Endodermal cell (in vitro differentiated cells): ENCODE data around the gene PCDHGA1. TPM values are rescaled to one million over a fixed set of nuclear protein-coding genes. Genes with fewer than 3 reads are reported as not detected.
A peak's percentile ranks its signal among the peaks of the same experiment; 100 is the strongest.

Experiments used
- DNase-seq: peaks from one replicate; pipeline ENCODE4 v3.0.0-alpha.2; 2017
- H3K27ac ChIP-seq: 2 replicates; pipeline ENCODE4 v1.5.1; 2013; ENCODE audit warnings: mild to moderate bottlenecking, low read depth, low read length, moderate library complexity
- H3K27me3 ChIP-seq: 2 replicates; pipeline ENCODE4 v1.6.1; 2013; ENCODE audit warnings: mild to moderate bottlenecking, low read length, moderate library complexity; ENCODE audit not compliant: insufficient read depth, control insufficient read depth, poor library complexity, severe bottlenecking
- H3K36me3 ChIP-seq: 2 replicates; pipeline ENCODE4 v1.7.0; 2013; ENCODE audit warnings: mild to moderate bottlenecking, low read length, moderate library complexity; ENCODE audit not compliant: control insufficient read depth, insufficient read depth
- H3K4me1 ChIP-seq: one replicate; pipeline ENCODE4 v1.7.0; 2013; ENCODE audit warnings: low read length; ENCODE audit not compliant: control insufficient read depth, insufficient read depth
- H3K4me3 ChIP-seq: 2 replicates; pipeline ENCODE4 v1.5.1; 2013; ENCODE audit warnings: mild to moderate bottlenecking, low read length, moderate library complexity
- H3K9ac ChIP-seq: 2 replicates; pipeline ENCODE4 v1.6.1; 2013; ENCODE audit warnings: mild to moderate bottlenecking, low read length, moderate library complexity; ENCODE audit not compliant: poor library complexity, severe bottlenecking; ENCODE audit errors: extremely low read depth
- H3K9me3 ChIP-seq: 2 replicates; pipeline ENCODE4 v1.6.1; 2013; ENCODE audit warnings: mild to moderate bottlenecking, low read length, moderate library complexity; ENCODE audit not compliant: control insufficient read depth
- H3K27ac Mint-ChIP-seq: 2 replicates; pipeline ENCODE4 v1.8.0; 2020; ENCODE audit warnings: mixed read lengths
- H3K27me3 Mint-ChIP-seq: 2 replicates; pipeline ENCODE4 v1.8.0; 2021; ENCODE audit warnings: mild to moderate bottlenecking, mixed read lengths; ENCODE audit not compliant: insufficient read depth
- H3K36me3 Mint-ChIP-seq: 2 replicates; pipeline ENCODE4 v1.8.0; 2020; ENCODE audit warnings: low read depth, mixed read lengths
- H3K4me1 Mint-ChIP-seq: 2 replicates; pipeline ENCODE4 v1.8.0; 2020; ENCODE audit warnings: mixed read lengths
- H3K4me3 Mint-ChIP-seq: 2 replicates; pipeline ENCODE4 v1.8.0; 2020; ENCODE audit warnings: mild to moderate bottlenecking, moderate library complexity, mixed read lengths
- H3K9me3 Mint-ChIP-seq: 2 replicates; pipeline ENCODE4 v1.8.0; 2020; ENCODE audit warnings: mild to moderate bottlenecking, mixed read lengths
- WGBS, 2 experiments: methylation state at CpG; one replicate each; pipeline versions ENCODE4 v1.1.5 to v1.1.7; 2013; ENCODE audit warnings: missing lambda C conversion rate in 2 of 2, mixed read lengths in 1 of 2; ENCODE audit not compliant: insufficient coverage in 1 of 2, insufficient read length in 1 of 2; 5-methylcytosine and 5-hydroxymethylcytosine counted together
- total RNA-seq, 2 donors: library from RNA; stranded (reverse); fragmentation: NEBNext Ultra II Directional in 1 of 2; extraction: Animal tissue kit (Norgen Biotek cat#: 25700) in 1 of 2; gene quantifications; 2 replicates in 1 of 2; 3 replicates in 1 of 2; pipeline ENCODE4 v1.2.1, GENCODE V29; 2021
- TF ChIP-seq, protein P1 (sequence below): fragments of 200-600 bp; sonication (generic); conservative IDR thresholded peaks from 2 replicates; pipeline ENCODE4 v1.5.0; 2021; ENCODE audit warnings: antibody characterized with exemption, mild to moderate bottlenecking

PCDHGA1 gene
- total RNA-seq, 2 donors from 2014 or later, result 0.38 to 2.2 TPM

DNA sequence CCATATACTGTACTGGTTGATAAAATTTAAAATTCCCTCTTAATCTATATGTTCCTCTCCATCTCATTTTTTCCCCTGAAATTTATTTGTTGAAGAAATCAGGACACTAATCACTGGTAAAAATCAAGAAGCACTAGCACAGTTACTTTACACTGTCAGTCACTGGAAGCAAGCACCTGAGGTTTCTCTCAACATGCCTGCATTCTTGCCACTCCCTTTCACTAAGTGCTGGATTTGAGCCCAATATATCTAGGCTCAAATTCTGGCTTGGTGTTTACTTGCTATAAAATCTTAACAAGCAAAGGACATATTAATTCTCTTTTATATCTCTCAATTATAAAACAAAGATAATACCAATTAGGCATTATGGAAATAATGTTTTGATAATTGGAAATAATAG is 229.8 kb downstream of the PCDHGA1 start:
- peak overlapping the region; percentile 44 for H3K4me3 Mint-ChIP-seq
- H3K27ac ChIP-seq, result peak overlapping the region; percentile 99
- peak overlapping the region; percentile 99 for H3K27ac Mint-ChIP-seq
- H3K36me3 ChIP-seq, result peaks cover 79% of the 10 kb centered on the region
- peaks cover 29% of the 10 kb centered on the region for H3K4me1 Mint-ChIP-seq
- peak overlapping the region; percentile 62 for H3K4me3 ChIP-seq
- H3K27me3 Mint-ChIP-seq, result no peaks in the 10 kb centered on the region
- H3K9me3 ChIP-seq, result peaks cover 14% of the 10 kb centered on the region
- no peak for DNase-seq
- H3K27me3 ChIP-seq, result no peaks in the 10 kb centered on the region
- peaks cover 1% of the 10 kb centered on the region for H3K9me3 Mint-ChIP-seq
- H3K36me3 Mint-ChIP-seq, result peaks cover 53% of the 10 kb centered on the region
- no peaks in the 10 kb centered on the region for H3K4me1 ChIP-seq
- TF ChIP-seq, protein P1, sequence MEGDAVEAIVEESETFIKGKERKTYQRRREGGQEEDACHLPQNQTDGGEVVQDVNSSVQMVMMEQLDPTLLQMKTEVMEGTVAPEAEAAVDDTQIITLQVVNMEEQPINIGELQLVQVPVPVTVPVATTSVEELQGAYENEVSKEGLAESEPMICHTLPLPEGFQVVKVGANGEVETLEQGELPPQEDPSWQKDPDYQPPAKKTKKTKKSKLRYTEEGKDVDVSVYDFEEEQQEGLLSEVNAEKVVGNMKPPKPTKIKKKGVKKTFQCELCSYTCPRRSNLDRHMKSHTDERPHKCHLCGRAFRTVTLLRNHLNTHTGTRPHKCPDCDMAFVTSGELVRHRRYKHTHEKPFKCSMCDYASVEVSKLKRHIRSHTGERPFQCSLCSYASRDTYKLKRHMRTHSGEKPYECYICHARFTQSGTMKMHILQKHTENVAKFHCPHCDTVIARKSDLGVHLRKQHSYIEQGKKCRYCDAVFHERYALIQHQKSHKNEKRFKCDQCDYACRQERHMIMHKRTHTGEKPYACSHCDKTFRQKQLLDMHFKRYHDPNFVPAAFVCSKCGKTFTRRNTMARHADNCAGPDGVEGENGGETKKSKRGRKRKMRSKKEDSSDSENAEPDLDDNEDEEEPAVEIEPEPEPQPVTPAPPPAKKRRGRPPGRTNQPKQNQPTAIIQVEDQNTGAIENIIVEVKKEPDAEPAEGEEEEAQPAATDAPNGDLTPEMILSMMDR, result no peak
- H3K9ac ChIP-seq, result peak overlapping the region; percentile 69

DNA sequence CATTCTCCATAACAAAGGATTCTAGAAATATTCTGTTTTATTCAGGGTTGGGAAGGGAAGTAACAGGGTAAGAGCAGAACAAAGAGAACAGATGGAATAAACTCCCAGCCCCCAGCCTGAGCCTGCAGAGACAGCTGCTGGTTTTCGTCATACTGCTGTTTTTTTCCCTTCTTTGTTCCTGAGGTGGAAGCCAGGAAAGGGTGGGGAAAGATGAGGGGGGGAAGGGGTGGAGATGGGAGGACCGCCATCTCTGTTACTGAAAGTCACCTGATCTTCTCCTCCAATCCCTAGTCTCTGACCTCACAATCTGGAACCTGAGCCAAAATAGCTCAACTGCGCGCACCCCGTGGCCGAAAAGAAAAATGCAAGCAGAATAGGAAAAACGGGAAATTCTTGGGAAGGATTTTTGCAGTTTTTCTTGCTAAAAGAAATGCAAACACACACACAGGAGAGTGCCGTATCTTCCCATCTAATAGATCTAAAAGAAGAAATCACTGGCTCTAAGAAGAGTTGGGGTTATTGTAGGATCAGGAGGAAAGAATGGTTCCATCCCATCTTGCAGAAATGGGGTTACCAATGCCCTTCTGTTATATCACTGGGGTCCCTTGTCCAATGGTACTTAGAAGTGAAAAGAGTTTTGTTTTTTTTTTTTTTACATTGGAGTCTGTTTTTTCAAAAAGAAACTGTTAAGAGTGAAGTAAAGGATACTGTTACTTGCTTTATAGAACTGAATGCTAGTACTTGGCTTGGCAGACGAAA is 230.6 kb downstream of the PCDHGA1 start:
- Histone ChIP-seq H3K9me3 (peaks cover 14% of the 10 kb centered on the region), H3K9ac (peak overlapping the region; percentile 69), H3K27ac (peak overlapping the region; percentile 99), H3K27me3 (no peaks in the 10 kb centered on the region), H3K4me1 (no peaks in the 10 kb centered on the region), H3K4me3 (peak overlapping the region; percentile 62), H3K36me3 (peaks cover 81% of the 10 kb centered on the region)
- Mint-ChIP-seq H3K27ac (peak overlapping the region; percentile 99), H3K4me1 (peaks cover 34% of the 10 kb centered on the region), H3K4me3 (peak overlapping the region; percentile 44), H3K36me3 (peaks cover 57% of the 10 kb centered on the region), H3K9me3 (peaks cover 1% of the 10 kb centered on the region), H3K27me3 (no peaks in the 10 kb centered on the region)
- TF ChIP-seq, protein P1, result peak; percentile 82
- peak; percentile 93 for DNase-seq
- WGBS, 2 experiments, result 10 to 18% methylated on average over 5 to 9 of the region's 9 CpGs

Other genes starting within 250 kb of the PCDHGA1 start
- 10 to 100 TPM; 28.4 to 32.1 TPM for gene PCDHB2, start 235.9 kb upstream of the PCDHGA1 start, total RNA-seq
- 10 to 100 TPM in 1 of 2 donors, 1 to 10 TPM in 1; 4.3 to 17.7 TPM for gene PCDHB3, start 230.0 kb upstream of the PCDHGA1 start, total RNA-seq
- 1 to 10 TPM; 1.7 to 3.3 TPM for gene PCDHB4, start 208.7 kb upstream of the PCDHGA1 start, total RNA-seq
- gene PCDHB5, start 195.3 kb upstream of the PCDHGA1 start, total RNA-seq, result 10 to 100 TPM in 1 of 2 donors, 1 to 10 TPM in 1; 2.4 to 43.5 TPM
- gene PCDHB6, start 180.5 kb upstream of the PCDHGA1 start, total RNA-seq, result 1 to 10 TPM in 1 of 2 donors, under 1 TPM in 1; 0.66 to 2.0 TPM
- under 1 TPM; 0.42 to 0.75 TPM for gene PCDHB7, start 157.9 kb upstream of the PCDHGA1 start, total RNA-seq
- gene PCDHB8, start 152.7 kb upstream of the PCDHGA1 start, total RNA-seq, result 1 to 10 TPM in 1 of 2 donors, under 1 TPM in 1; 0.71 to 3.6 TPM
- 10 to 100 TPM in 1 of 2 donors, 1 to 10 TPM in 1; 9.7 to 14.8 TPM for gene PCDHB16, start 148.1 kb upstream of the PCDHGA1 start, total RNA-seq
- 1 to 10 TPM; 3.2 to 5.1 TPM for gene PCDHB9, start 143.4 kb upstream of the PCDHGA1 start, total RNA-seq
- gene PCDHB10, start 138.2 kb upstream of the PCDHGA1 start, total RNA-seq, result 1 to 10 TPM; 2.9 to 3.5 TPM
- 1 to 10 TPM; 2.6 to 4.7 TPM for gene PCDHB11, start 130.9 kb upstream of the PCDHGA1 start, total RNA-seq
- 1 to 10 TPM; 1.6 to 5.0 TPM for gene PCDHB12, start 121.8 kb upstream of the PCDHGA1 start, total RNA-seq
- 1 to 10 TPM; 1.8 to 3.3 TPM for gene PCDHB13, start 116.6 kb upstream of the PCDHGA1 start, total RNA-seq
- 1 to 10 TPM; 2.6 to 2.8 TPM for gene PCDHB14, start 107.2 kb upstream of the PCDHGA1 start, total RNA-seq
- 1 to 10 TPM; 3.7 to 9.8 TPM for gene PCDHB15, start 85.1 kb upstream of the PCDHGA1 start, total RNA-seq
- gene SLC25A2, start 26.5 kb upstream of the PCDHGA1 start, total RNA-seq, result under 1 TPM; 0.55 to 0.68 TPM
- 10 to 100 TPM; 85.4 to 99.0 TPM for gene TAF7, start 9.7 kb upstream of the PCDHGA1 start, total RNA-seq
- gene PCDHGA2, start 8.2 kb downstream of the PCDHGA1 start, total RNA-seq, result 1 to 10 TPM in 1 of 2 donors, under 1 TPM in 1; 0.09 to 2.0 TPM
- gene PCDHGA3, start 13.3 kb downstream of the PCDHGA1 start, total RNA-seq, result 1 to 10 TPM in 1 of 2 donors, not detected in 1; 4.3 TPM
- 1 to 10 TPM; 1.4 to 6.6 TPM for gene PCDHGB1, start 19.6 kb downstream of the PCDHGA1 start, total RNA-seq
- 1 to 10 TPM in 1 of 2 donors, under 1 TPM in 1; 0.86 to 5.0 TPM for gene PCDHGA4, start 24.5 kb downstream of the PCDHGA1 start, total RNA-seq
- 1 to 10 TPM; 1.6 to 5.2 TPM for gene PCDHGB2, start 29.5 kb downstream of the PCDHGA1 start, total RNA-seq
- gene PCDHGA5, start 33.6 kb downstream of the PCDHGA1 start, total RNA-seq, result 1 to 10 TPM in 1 of 2 donors, under 1 TPM in 1; 0.51 to 3.0 TPM
- 1 to 10 TPM in 1 of 2 donors, under 1 TPM in 1; 0.40 to 4.6 TPM for gene PCDHGB3, start 39.7 kb downstream of the PCDHGA1 start, total RNA-seq
- 1 to 10 TPM in 1 of 2 donors, under 1 TPM in 1; 0.55 to 3.8 TPM for gene PCDHGA6, start 43.4 kb downstream of the PCDHGA1 start, total RNA-seq
- 1 to 10 TPM in 1 of 2 donors, under 1 TPM in 1; 0.40 to 1.9 TPM for gene PCDHGA7, start 52.2 kb downstream of the PCDHGA1 start, total RNA-seq
- 10 to 100 TPM; 10.7 to 13.9 TPM for gene PCDHGB4, start 57.2 kb downstream of the PCDHGA1 start, total RNA-seq
- gene PCDHGA8, start 62.1 kb downstream of the PCDHGA1 start, total RNA-seq, result 1 to 10 TPM; 1.1 to 3.0 TPM
- 10 to 100 TPM in 1 of 2 donors, 1 to 10 TPM in 1; 1.3 to 17.3 TPM for gene PCDHGB5, start 67.4 kb downstream of the PCDHGA1 start, total RNA-seq
- gene PCDHGA9, start 72.3 kb downstream of the PCDHGA1 start, total RNA-seq, result 1 to 10 TPM in 1 of 2 donors, under 1 TPM in 1; 0.89 to 7.3 TPM
- 10 to 100 TPM in 1 of 2 donors, 1 to 10 TPM in 1; 8.3 to 10.8 TPM for gene PCDHGB6, start 77.5 kb downstream of the PCDHGA1 start, total RNA-seq
- 10 to 100 TPM in 1 of 2 donors, 1 to 10 TPM in 1; 3.2 to 20.7 TPM for gene PCDHGA10, start 82.5 kb downstream of the PCDHGA1 start, total RNA-seq
- 10 to 100 TPM; 15.3 to 19.3 TPM for gene PCDHGB7, start 87.2 kb downstream of the PCDHGA1 start, total RNA-seq
- gene PCDHGA11, start 90.5 kb downstream of the PCDHGA1 start, total RNA-seq, result 10 to 100 TPM in 1 of 2 donors, 1 to 10 TPM in 1; 8.5 to 10.6 TPM
- 1 to 10 TPM; 1.4 to 4.1 TPM for gene PCDHGA12, start 100.0 kb downstream of the PCDHGA1 start, total RNA-seq
- 10 to 100 TPM; 13.9 to 27.6 TPM for gene PCDHGC3, start 145.5 kb downstream of the PCDHGA1 start, total RNA-seq
- 1 to 10 TPM; 2.6 to 3.0 TPM for gene PCDHGC4, start 154.5 kb downstream of the PCDHGA1 start, total RNA-seq
- 1 to 10 TPM in 1 of 2 donors, under 1 TPM in 1; 0.71 to 1.8 TPM for gene PCDHGC5, start 158.6 kb downstream of the PCDHGA1 start, total RNA-seq